Liver (tissue), 9 donors: ENCODE data around the gene NAPA. TPM values are rescaled to one million over a fixed set of nuclear protein-coding genes. Genes with fewer than 3 reads are reported as not detected.

Experiments used
- DNase-seq: peaks from one replicate; pipeline ENCODE4 v3.0.0-alpha.2; 2017; ENCODE audit warnings: low spot score
- H3K27ac ChIP-seq, 2 donors: one replicate each; pipeline ENCODE4 v1.7.0; 2013; ENCODE audit warnings: inconsistent platforms in 2 of 2, low read length in 2 of 2, control low read depth in 1 of 2, low read depth in 1 of 2, mild to moderate bottlenecking in 1 of 2
- H3K27me3 ChIP-seq, 4 donors: one replicate each; pipeline versions ENCODE4 v1.6.1 to v1.7.0; 2013; ENCODE audit warnings: low read length in 3 of 4, inconsistent platforms in 1 of 4, mild to moderate bottlenecking in 1 of 4, moderate library complexity in 1 of 4; ENCODE audit not compliant: control insufficient read depth in 4 of 4, insufficient read depth in 4 of 4
- H3K36me3 ChIP-seq, 4 donors: one replicate each; pipeline versions ENCODE4 v1.6.1 to v1.7.0; 2013; ENCODE audit warnings: low read length in 3 of 4, mild to moderate bottlenecking in 3 of 4, low read depth in 1 of 4, moderate library complexity in 1 of 4; ENCODE audit not compliant: control insufficient read depth in 4 of 4, insufficient read depth in 3 of 4
- H3K4me1 ChIP-seq, 4 donors: one replicate each; pipeline versions ENCODE4 v1.6.1 to v1.7.0; 2013; ENCODE audit warnings: low read length in 3 of 4, mild to moderate bottlenecking in 3 of 4, moderate library complexity in 1 of 4; ENCODE audit not compliant: control insufficient read depth in 4 of 4, insufficient read depth in 4 of 4
- H3K4me3 ChIP-seq, 3 donors: one replicate each; pipeline versions ENCODE4 v1.6.1 to v1.7.0; 2013; ENCODE audit warnings: low read length in 3 of 3, control low read depth in 1 of 3, low read depth in 1 of 3, mild to moderate bottlenecking in 1 of 3
- H3K9ac ChIP-seq, 2 donors: one replicate each; pipeline ENCODE4 v1.7.0; 2013; ENCODE audit warnings: low read length in 2 of 2, mild to moderate bottlenecking in 2 of 2, moderate library complexity in 2 of 2, control low read depth in 1 of 2, low read depth in 1 of 2
- H3K9me3 ChIP-seq, 4 donors: one replicate each; pipeline versions ENCODE4 v1.6.1 to v1.7.0; 2013; ENCODE audit warnings: low read length in 3 of 4; ENCODE audit not compliant: control insufficient read depth in 4 of 4
- CTCF ChIP-seq: fragments of 150-350 bp; IDR thresholded peaks from 2 replicates; pipeline ENCODE4 v1.5.1; 2017; ENCODE audit warnings: improper control_type of control experiment, low read depth, low read length; ENCODE audit not compliant: missing input control
- EGR1 ChIP-seq, 2 donors: IDR thresholded peaks; 2 replicates each; pipeline ENCODE4 v1.6.1; 2016 to 2018; ENCODE audit warnings: antibody characterized with exemption in 2 of 2, low read depth in 2 of 2
- FOXA1 ChIP-seq: IDR thresholded peaks from 2 replicates; pipeline ENCODE4 v1.6.1; 2016; ENCODE audit warnings: antibody characterized with exemption
- FOXA2 ChIP-seq: IDR thresholded peaks from 2 replicates; pipeline ENCODE4 v1.6.1; 2016; ENCODE audit warnings: antibody characterized with exemption
- GABPA ChIP-seq, 2 donors: IDR thresholded peaks in 1 of 2; conservative IDR thresholded peaks in 1 of 2; 2 replicates each; pipeline ENCODE4 v1.6.1; 2016; ENCODE audit warnings: antibody characterized with exemption in 2 of 2, mild to moderate bottlenecking in 1 of 2, moderate library complexity in 1 of 2
- HNF4A ChIP-seq, 2 donors: conservative IDR thresholded peaks; 2 replicates each; pipeline ENCODE4 v1.6.1; 2016; ENCODE audit warnings: antibody characterized with exemption in 2 of 2, mild to moderate bottlenecking in 2 of 2
- HNF4G ChIP-seq: IDR thresholded peaks from 2 replicates; pipeline ENCODE4 v1.6.1; 2016; ENCODE audit warnings: antibody characterized with exemption
- JUND ChIP-seq, 2 donors: IDR thresholded peaks; 2 replicates each; pipeline ENCODE4 v1.6.1; 2016; ENCODE audit warnings: antibody characterized with exemption in 2 of 2
- NR2F2 ChIP-seq: IDR thresholded peaks from 2 replicates; pipeline ENCODE4 v1.6.1; 2016; ENCODE audit warnings: antibody characterized with exemption
- RAD21 ChIP-seq, 2 donors: IDR thresholded peaks; 2 replicates each; pipeline ENCODE4 v1.6.1; 2016; ENCODE audit warnings: antibody characterized with exemption in 2 of 2, mild to moderate bottlenecking in 2 of 2
- REST ChIP-seq: IDR thresholded peaks from 2 replicates; pipeline ENCODE4 v1.6.1; 2016; ENCODE audit warnings: antibody characterized with exemption, mild to moderate bottlenecking
- RXRA ChIP-seq, 2 donors: IDR thresholded peaks; 2 replicates each; pipeline ENCODE4 v1.6.1; 2017 to 2018; ENCODE audit warnings: antibody characterized with exemption in 2 of 2, mild to moderate bottlenecking in 1 of 2
- SP1 ChIP-seq: IDR thresholded peaks from 2 replicates; pipeline ENCODE4 v1.6.1; 2018; ENCODE audit warnings: antibody characterized with exemption, mild to moderate bottlenecking
- TAF1 ChIP-seq: conservative IDR thresholded peaks from 2 replicates; pipeline ENCODE4 v1.6.1; 2016; ENCODE audit warnings: antibody characterized with exemption, mild to moderate bottlenecking
- YY1 ChIP-seq: IDR thresholded peaks from 2 replicates; pipeline ENCODE4 v1.6.1; 2016; ENCODE audit warnings: antibody characterized with exemption, mild to moderate bottlenecking
- WGBS: extraction: QIAGEN DNeasy Blood & Tissue Kit; methylation state at CpG from one replicate; pipeline ENCODE4 v1.1.7; 2013; 5-methylcytosine and 5-hydroxymethylcytosine counted together
- polyA plus RNA-seq, 2 donors: library from polyadenylated mRNA; stranded (reverse) in 1 of 2; unstranded in 1 of 2; fragments of 200-250 nt in 1 of 2; fragments of >200 nt in 1 of 2; fragmentation: Nextera tagmentation in 1 of 2; extraction: Ambion mirVana in 1 of 2; gene quantifications; one replicate each; pipeline versions ENCODE4 v1.2.1 to v1.2.3, GENCODE V29; 2013 to 2015
- total RNA-seq, 2 donors: library from RNA; depleted of rRNA; stranded (reverse); fragments of >200 nt; gene quantifications; one replicate each; pipeline ENCODE4 v1.2.3, GENCODE V29; 2014
- TF ChIP-seq, protein P1 (sequence below): IDR thresholded peaks from 2 replicates; pipeline ENCODE4 v1.6.1; 2016; ENCODE audit warnings: antibody characterized with exemption
- TF ChIP-seq, protein P2 (sequence below): IDR thresholded peaks from 2 replicates; pipeline ENCODE4 v1.6.1; 2016; ENCODE audit warnings: antibody characterized with exemption
- TF ChIP-seq, protein P3 (sequence below): IDR thresholded peaks from 2 replicates; pipeline ENCODE4 v1.6.1; 2016; ENCODE audit warnings: antibody characterized with exemption
- donor health status: healthy.
- donor health status: healthy.
- donor health status: healthy.
- donor health status: healthy.
- donor health status: healthy.

The NAPA gene
- total and polyA plus RNA-seq, 4 donors = 73.4 to 132 (median 120) TPM

DNA sequence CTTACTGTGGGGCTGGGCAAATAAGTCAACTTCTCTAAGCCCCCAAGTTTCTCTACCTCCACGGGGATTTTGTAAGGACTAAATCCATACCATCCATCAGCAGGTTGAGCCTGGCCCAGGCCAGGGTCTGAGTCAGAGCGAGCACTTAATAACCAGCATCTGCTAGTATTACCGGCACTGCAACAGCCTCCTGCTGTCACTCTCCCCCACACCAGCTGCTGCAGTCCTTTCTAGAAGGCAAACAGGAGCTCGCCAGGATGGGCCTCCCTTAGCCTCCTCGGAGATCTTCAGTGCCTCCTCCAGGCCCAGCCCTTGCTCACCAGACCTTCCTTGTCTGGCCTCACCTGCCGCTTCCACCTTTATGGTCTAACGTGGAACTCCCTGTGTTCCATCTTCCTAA is 3.2 kb downstream of the NAPA start:
- peaks cover 0 to 2% (median 0%) of the 10 kb centered on the region in 4 donors for H3K36me3 ChIP-seq
- H3K4me3 ChIP-seq = peak overlapping the region; percentile 30 to 100 (median 72)
- TF ChIP-seq, protein P1, sequence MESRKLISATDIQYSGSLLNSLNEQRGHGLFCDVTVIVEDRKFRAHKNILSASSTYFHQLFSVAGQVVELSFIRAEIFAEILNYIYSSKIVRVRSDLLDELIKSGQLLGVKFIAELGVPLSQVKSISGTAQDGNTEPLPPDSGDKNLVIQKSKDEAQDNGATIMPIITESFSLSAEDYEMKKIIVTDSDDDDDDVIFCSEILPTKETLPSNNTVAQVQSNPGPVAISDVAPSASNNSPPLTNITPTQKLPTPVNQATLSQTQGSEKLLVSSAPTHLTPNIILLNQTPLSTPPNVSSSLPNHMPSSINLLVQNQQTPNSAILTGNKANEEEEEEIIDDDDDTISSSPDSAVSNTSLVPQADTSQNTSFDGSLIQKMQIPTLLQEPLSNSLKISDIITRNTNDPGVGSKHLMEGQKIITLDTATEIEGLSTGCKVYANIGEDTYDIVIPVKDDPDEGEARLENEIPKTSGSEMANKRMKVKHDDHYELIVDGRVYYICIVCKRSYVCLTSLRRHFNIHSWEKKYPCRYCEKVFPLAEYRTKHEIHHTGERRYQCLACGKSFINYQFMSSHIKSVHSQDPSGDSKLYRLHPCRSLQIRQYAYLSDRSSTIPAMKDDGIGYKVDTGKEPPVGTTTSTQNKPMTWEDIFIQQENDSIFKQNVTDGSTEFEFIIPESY = no peak
- no peak for TF ChIP-seq TAF1
- TF ChIP-seq, protein P2, sequence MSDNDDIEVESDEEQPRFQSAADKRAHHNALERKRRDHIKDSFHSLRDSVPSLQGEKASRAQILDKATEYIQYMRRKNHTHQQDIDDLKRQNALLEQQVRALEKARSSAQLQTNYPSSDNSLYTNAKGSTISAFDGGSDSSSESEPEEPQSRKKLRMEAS = no peak
- no peak for TF ChIP-seq JUND (IDR thresholded peaks at IDR 0.05)
- no peak for TF ChIP-seq RAD21 (IDR thresholded peaks at IDR 0.05)
- H3K9ac ChIP-seq = peak overlapping the region; percentile 10 to 17
- H3K4me1 ChIP-seq = peaks cover 25 to 80% (median 63%) of the 10 kb centered on the region in 4 donors
- H3K9me3 ChIP-seq = no peaks in the 10 kb centered on the region
- no peak for DNase-seq
- no peaks in the 10 kb centered on the region for H3K27me3 ChIP-seq
- H3K27ac ChIP-seq = peak overlapping the region; percentile 85 to 87
- 55% methylated on average over 7 of the region's 7 CpGs for WGBS

DNA sequence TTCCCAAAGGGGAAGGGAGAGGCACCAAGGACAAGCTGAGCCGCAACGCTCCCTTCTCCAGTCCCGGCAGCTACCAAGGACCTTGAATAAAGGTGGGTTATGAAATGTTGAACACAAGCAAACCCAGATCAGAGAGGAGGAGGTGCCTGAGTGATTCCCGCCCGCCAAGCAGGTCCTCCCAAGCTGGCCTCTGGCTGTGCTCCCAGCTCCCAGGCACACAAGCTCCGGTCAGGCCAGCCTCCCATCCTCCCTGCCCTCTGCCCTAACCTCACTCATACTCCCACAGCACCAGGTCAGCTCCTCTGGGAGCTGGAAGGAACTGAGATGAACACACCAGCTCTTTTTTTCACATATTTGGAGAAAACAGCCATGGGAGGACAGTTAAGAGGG is 3.7 kb downstream of the NAPA start:
- Histone ChIP-seq H3K9ac (no peak overlapping the region), H3K27me3 (no peaks in the 10 kb centered on the region), H3K9me3 (no peaks in the 10 kb centered on the region), H3K27ac (peak overlapping the region; percentile 85 to 87), H3K4me3 (peak overlapping the region in 2 of 3 donors; percentile 12 to 100), H3K36me3 (peaks cover 0 to 3% (median under 1%) of the 10 kb centered on the region in 4 donors), H3K4me1 (peaks cover 25 to 83% (median 66%) of the 10 kb centered on the region in 4 donors)
- DNase-seq = no peak
- 32% methylated on average over 6 of the region's 6 CpGs for WGBS
- TF ChIP-seq TAF1 = no peak
- TF ChIP-seq NR2F2 = peak; percentile 80
- peak; percentile 74 for TF ChIP-seq SP1
- TF ChIP-seq HNF4A (conservative IDR thresholded peaks at IDR 0.05) = peak; percentile 80 to 85
- TF ChIP-seq GABPA (IDR thresholded peaks at IDR 0.05 in 1 of 2, conservative IDR thresholded peaks at IDR 0.05 in 1 of 2) = peak in 1 of 2 donors; percentile 22
- peak; percentile 33 for TF ChIP-seq HNF4G
- peak; percentile 68 for TF ChIP-seq YY1
- TF ChIP-seq JUND (IDR thresholded peaks at IDR 0.05) = peak in 1 of 2 donors; percentile 81
- TF ChIP-seq, protein P2 = peak; percentile 27
- TF ChIP-seq, protein P1 = peak; percentile 29
- TF ChIP-seq FOXA2 = no peak
- no peak for TF ChIP-seq FOXA1
- TF ChIP-seq REST = peak; percentile 52
- TF ChIP-seq EGR1 (IDR thresholded peaks at IDR 0.05; ENCODE audit: low read depth in 2 of 2) = no peak
- TF ChIP-seq, protein P3, sequence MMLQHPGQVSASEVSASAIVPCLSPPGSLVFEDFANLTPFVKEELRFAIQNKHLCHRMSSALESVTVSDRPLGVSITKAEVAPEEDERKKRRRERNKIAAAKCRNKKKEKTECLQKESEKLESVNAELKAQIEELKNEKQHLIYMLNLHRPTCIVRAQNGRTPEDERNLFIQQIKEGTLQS = no peak
- TF ChIP-seq RXRA (IDR thresholded peaks at IDR 0.05) = peak; percentile 83 to 88
- TF ChIP-seq CTCF = no peak
- TF ChIP-seq RAD21 (IDR thresholded peaks at IDR 0.05) = peak; percentile 35 to 62
